Measurements from ENCODE around the gene BRCA1.
"Not testable (repeated sequence)": the region's sequence is repeated elsewhere in the genome, so short reads cannot be mapped to it uniquely, and the experiment has no call there.

The BRCA1 gene

GRCh38 chr17:43125133-43125966 is at the start of gene BRCA1:
Gene BRCA1, minus strand, starts transcription at chr17:43125364. Its CDS starts 1,268 bp downstream, at chr17:43124096.
- peak; percentile 98 for DNase-seq (ENCODE audit: low spot score)

DNA sequence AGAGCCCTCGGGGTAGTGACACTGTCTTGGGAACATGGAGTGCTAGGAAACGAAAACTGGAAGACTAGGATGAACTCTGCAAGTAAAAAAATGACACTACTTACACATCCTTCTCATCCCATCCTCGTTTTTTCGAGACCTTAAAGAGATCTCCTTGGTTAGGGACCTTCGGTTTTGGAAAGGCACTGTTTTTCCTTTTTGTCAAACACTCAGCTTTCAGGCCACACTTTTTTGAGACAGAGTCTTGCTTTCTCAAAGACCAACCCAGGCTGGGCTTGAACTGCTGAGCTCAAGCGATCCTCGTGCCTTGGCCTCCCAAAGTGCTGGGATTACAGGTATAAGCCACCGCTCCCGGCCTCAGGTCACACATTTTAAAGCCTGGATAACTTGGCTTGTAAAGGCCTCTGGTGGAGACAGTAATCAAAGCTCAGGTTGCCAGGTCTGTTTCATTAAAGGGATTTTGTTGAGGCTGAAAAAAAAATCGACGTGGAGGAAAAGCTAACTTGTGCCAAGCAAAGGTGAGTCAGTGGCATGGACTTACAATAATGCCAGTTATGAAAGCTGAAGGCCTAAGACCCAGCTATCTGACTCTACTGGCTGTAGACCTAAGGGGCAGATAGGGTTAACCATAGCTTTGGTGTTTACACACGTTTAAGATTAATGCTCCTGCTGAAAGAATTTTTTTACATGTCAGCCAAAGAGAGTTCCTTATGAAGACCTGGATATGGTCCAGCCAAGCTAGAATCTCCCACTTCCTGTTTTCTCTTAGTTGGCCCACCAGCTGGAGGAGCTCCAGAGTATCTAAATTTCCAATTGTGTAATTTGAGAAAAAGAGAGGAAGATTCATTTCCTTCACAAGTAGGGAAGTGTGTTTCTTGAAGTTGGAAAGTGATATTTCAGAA is 46.7 kb upstream of the BRCA1 start:
- DNase-seq (ENCODE audit: low spot score): peak; percentile 48

DNA sequence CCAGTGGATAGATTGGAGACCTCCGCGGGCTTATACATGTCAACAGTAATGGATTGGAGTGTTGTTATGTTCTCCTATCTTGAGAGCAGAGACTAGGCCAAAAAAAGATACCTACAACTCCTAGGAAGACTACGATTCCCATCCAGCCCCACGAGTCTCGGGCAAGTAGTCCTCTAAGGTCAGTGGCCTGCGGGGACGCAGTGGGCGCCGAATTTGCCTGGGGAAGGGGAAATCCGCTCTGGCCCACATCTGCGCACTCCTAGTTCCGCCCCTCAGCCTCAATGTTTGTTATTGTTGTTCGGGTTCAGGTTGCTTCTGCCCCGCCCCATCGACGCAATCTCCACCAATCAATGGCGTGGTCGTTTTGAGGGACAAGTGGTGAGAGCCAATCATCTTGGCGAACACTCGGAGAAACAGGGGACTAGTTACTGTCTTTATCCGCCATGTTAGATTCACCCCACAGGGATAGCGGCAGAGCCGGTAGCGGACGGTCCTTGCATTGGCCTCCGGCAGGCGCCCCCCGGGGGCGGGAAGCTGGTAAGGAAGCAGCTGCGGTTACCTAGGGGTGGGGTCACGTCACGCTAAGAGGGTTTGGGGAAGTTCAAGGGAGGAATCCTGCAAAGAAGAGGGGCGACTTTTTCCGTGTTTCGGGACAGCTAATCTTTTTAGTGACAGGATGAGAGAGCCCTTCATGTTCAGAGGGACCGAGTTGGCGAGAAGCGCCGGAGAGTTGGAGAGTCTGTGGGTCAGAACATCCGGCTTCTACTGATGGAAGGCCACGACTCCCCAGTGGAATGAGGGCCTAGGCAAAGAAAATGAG is 45.8 kb upstream of the BRCA1 start, which contains the start of gene NBR1:
Gene NBR1, plus strand, starts transcription at position 449 of the 820 bp plus-strand sequence. CDS start 4,586 bp downstream, outside the sequence.
- DNase-seq (ENCODE audit: low spot score): peak; percentile 94

- DNase-seq (ENCODE audit: low spot score): peak; percentile 94
Observed at GRCh38 chr17:43170140-43170765, 45.1 kb upstream of the BRCA1 start.

DNA sequence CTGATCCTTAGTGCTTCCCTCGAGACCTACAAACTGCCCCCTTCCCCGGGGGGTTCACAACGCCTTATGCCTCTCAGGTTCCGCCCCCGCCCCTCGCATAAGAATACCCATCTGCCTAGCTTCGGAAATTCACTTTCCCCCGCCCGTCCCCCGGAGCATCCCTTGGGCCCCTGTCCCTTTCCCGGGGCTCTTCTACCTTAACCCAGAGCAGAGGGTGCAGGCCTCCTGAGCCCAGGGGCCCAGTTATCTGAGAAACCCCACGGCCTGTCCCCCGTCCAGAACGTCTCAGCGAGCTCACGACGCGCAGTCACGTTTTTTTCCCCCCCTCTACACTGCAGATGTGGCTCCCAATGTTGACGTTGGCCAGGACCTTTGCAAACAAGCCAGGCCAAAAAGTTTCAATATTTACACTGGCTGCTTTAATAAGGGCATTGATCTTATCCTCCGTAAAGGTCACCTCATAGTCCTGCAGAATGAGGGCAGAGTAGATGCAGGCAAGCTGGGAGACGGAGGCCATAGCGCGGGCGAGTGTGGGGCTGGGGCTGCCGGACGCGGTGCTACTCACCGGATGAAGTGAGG is 44.5 kb upstream of the BRCA1 start:
- DNase-seq (ENCODE audit: low spot score): peak; percentile 33

GRCh38 chr17:43165971-43166370 is 40.8 kb upstream of the BRCA1 start:
- not testable (repeated sequence) for DNase-seq (ENCODE audit: low spot score)

DNA sequence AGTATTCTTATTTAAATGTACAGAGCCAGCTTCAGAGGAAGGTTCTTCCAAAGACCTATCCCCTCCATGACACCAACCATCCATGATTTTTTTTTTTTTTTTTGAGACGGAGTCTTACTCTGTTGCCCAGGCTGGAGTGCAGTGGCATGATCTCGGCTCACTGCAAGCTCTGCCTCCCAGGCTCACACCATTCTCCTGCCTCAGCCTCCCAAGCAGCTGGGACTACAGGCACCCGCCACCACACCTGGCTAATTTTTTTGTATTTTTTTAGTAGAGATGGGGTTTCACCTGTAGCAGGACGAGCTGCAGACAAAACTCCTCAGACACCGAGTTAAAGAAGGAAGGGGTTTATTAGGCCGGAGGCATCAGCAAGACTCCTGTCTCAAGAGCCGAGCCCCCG is 34.8 kb upstream of the BRCA1 start:
- DNase-seq (ENCODE audit: low spot score): not testable (repeated sequence)

DNA sequence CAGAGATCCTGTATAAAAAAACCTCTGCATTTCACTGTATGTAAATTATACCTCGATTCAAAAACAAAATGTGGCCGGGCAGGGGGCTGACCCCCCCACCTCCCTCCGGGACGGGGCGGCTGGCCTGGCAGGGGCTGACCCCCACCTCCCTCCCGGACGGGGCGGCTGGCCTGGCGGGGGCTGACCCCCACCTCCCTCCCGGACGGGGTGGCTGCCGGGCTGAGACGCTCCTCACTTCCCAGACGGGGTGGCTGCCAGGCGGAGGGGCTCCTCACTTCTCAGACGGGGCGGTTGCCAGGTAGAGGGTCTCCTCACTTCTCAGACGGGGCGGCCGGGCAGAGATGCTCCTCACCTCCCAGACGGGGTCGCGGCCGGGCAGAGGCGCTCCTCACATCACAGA is 34.1 kb upstream of the BRCA1 start:
- not testable (repeated sequence) for DNase-seq (ENCODE audit: low spot score)

DNA sequence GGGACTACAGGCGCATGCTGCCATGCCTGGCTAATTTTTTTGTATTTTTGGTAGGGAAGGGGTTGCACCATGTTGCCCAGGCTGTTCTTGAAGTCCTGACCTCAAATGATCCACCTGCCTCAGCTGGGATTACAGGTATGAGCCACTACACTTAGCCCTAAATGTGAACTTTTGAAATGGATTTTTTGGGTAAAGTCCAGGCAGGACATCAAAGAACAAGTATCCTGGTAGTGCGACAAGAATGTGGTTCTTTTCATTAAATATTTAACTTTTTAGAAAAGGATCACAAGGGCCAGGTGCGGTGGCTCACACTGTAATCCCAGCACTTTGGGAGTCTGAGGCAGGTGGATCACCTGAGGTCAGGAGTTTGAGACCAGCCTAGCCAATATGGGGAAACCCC is 30.5 kb upstream of the BRCA1 start:
- no peak for DNase-seq (ENCODE audit: low spot score)

- not testable (repeated sequence) for DNase-seq (ENCODE audit: low spot score)
Observed at GRCh38 chr17:43153197-43153835, 28.2 kb upstream of the BRCA1 start.

DNA sequence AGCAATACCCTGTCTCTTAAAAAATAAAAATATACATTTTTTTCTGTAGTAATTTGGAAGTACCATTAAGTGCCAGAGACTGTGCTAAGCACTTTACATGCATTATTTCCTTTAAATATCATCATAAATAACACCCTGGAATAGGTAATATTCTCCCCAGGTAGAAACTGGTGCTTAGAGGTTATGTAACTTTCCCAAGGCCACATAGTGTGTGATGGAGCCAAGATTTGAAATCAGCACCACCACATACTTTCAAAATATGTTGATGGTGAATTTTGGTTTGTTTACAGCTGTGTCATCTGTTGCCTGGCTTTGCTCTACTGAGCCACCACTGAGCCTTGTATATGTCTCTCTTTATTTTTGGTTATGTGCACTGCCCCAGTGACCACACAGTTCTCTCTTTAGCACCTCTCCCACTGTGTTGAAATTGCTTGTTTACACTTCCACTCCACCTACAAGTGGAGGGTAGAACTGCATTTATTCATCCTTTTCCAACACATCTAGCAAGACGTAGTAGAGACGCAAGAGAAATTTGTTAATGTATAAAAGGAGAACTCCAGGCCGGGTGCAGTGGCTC is 26.8 kb upstream of the BRCA1 start:
- no peak for DNase-seq (ENCODE audit: low spot score)

- no peak for DNase-seq (ENCODE audit: low spot score)
Observed at GRCh38 chr17:43146649-43147048, 21.5 kb upstream of the BRCA1 start.

GRCh38 chr17:43143201-43143600 is 18.0 kb upstream of the BRCA1 start:
- DNase-seq (ENCODE audit: low spot score): no peak

DNA sequence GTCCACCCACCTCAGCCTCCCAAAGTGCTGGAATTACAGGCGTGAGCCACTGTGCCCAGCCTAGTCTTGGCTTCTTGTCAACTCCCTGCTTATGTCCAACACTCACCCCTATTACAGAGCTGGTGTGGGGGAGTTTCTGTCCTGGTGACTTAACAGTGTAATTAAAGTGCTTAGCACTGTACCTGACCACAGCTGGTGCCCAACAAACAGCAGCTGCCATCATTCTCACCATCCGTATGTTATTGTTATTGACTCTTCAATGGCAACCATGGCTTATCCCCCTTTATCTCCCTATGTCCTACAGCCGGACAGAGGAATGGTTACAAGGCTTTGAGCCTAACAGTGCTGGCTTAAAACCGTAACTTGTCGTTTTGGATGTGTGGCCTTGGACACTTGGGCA is 17.0 kb upstream of the BRCA1 start:
- DNase-seq (ENCODE audit: low spot score): no peak

DNA sequence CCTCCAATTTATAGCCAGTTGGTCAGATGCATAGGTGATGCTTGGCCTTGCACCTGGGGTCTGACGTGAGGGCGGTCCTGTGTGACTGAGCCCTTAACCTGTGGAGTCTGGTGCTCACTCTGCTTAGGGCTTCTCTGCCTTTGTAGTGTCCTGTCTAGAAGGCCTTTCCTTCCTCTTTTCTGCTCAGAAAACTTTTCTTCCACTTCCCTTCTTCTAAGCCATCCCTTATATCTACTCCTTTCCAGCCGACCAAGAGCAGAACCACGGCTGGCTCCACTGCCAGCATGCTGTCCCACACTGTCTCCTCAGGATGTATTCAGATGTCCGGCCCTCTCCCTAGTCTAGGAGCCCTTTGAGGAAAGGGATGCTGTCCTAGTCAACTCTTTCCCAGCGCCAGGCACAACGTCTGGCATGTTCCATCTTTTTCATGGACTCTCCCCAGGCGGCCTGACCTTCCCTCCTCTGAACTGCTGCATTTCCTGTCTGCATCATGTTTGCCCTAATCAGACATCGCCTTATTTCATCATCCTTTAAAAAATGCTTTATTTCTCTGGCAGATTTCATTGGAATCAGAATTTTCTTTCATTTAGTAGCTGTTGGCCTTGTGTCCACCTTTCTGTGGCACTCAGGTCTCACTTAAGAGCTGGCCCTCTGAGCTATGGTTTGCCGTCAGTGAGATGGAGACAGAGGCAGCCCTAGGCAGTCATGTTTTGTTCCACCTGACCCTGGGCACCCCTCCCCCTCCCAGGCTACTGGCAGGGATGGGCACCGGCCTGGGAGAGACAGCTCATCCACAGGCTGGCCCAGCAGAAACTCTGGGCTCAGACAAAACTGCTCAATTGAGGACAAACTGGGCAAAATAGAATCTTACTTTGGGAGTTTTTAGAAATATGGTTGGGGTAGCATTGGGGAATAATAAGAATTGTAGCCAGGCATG is 15.5 kb upstream of the BRCA1 start:
- no peak for DNase-seq (ENCODE audit: low spot score)

DNA sequence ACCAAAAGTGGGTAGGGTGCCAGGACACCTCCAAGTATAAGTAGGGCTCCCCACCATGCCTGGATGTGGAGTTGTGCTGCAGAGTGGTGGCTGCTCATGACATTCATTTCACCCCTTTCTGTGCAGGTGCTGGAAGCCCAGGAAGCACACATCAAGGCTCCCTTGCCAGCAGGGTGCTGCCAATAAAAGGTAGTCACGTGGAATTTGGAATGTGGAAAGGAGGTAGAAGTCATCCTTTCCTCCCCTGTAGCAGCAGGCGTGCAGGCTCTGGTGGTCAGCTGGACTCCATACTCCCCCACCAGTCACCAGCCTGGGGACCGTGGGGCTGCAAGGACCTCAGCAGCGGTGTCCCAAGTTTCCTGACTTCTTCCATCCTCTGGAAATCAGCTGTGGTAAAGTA is 13.4 kb upstream of the BRCA1 start:
- DNase-seq (ENCODE audit: low spot score): not testable (repeated sequence)

GRCh38 chr17:43136574-43136973 is 11.4 kb upstream of the BRCA1 start:
- DNase-seq (ENCODE audit: low spot score): not testable (repeated sequence)

DNA sequence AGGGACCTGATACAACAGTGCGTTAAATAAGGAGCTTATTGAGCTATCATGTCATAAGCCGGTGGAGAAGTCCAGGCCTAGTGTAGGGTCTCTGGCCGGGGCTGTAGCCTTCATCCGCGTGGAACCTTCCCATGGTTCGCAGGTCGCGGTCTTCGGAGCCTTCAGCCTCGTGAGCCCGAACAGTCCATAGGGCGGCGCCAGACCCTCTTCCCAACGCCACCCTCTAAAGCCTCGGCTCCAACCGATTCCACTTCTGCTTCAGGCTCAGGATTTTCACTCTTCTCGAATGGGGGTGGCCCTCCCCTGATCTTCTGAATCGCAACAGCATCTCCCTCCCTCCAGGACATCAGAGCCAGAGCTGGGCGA is 10.3 kb upstream of the BRCA1 start:
- DNase-seq (ENCODE audit: low spot score): no peak
